Keratinocyte (primary cell): ENCODE results near the gene CGAS. TPM values are rescaled to one million over a fixed set of nuclear protein-coding genes. Genes with fewer than 3 reads are reported as not detected.

ENCODE experiments used
- DNase-seq: peaks from one replicate; pipeline ENCODE4 v3.0.0-alpha.2; 2011; ENCODE audit warnings: low read depth, missing footprints, low spot score
- FAIRE-seq: peaks from 2 replicates; lab custom pipeline; 2011; peaks lifted over from hg19 to GRCh38; lab: Jason Lieb, UNC
- H2AFZ ChIP-seq: 2 replicates; pipeline ENCODE4 v1.6.0; 2012; ENCODE audit warnings: low read length, control low read depth, inconsistent platforms; ENCODE audit not compliant: control insufficient read depth
- H3K27ac ChIP-seq: 2 replicates; pipeline ENCODE4 v1.5.1; 2011; ENCODE audit warnings: low read length; ENCODE audit not compliant: control insufficient read depth, insufficient read depth
- H3K27me3 ChIP-seq: 3 replicates; pipeline ENCODE4 v1.6.0; 2011; ENCODE audit warnings: low read length; ENCODE audit not compliant: control insufficient read depth, insufficient read depth; ENCODE audit errors: extremely low read depth
- H3K36me3 ChIP-seq, 2 experiments: 2 replicates in 1 of 2; 3 replicates in 1 of 2; pipeline ENCODE4 v1.5.1; 2011; ENCODE audit warnings: low read length in 2 of 2, mild to moderate bottlenecking in 1 of 2; ENCODE audit not compliant: control insufficient read depth in 2 of 2, insufficient read depth in 2 of 2; ENCODE audit errors: extremely low read depth in 1 of 2
- H3K4me1 ChIP-seq: 3 replicates; pipeline ENCODE4 v1.5.1; 2011; ENCODE audit warnings: low read length; ENCODE audit not compliant: control insufficient read depth, insufficient read depth; ENCODE audit errors: extremely low read depth
- H3K4me2 ChIP-seq: 3 replicates; pipeline ENCODE4 v1.6.0; 2011; ENCODE audit warnings: low read depth, low read length; ENCODE audit not compliant: control insufficient read depth, insufficient read depth; ENCODE audit errors: extremely low read depth
- H3K4me3 ChIP-seq, 3 experiments: fragments of 200-600 bp in 1 of 3; sonication (generic) in 1 of 3; 2 replicates in 2 of 3; 3 replicates in 1 of 3; pipeline ENCODE4 v1.5.1; 2011 to 2016; ENCODE audit warnings: low read length in 3 of 3, mild to moderate bottlenecking in 3 of 3, control low read depth in 2 of 3, inconsistent platforms in 1 of 3, low read depth in 1 of 3, mixed read lengths in 1 of 3, mixed run types in 1 of 3, moderate library complexity in 1 of 3; ENCODE audit not compliant: control insufficient read depth in 2 of 3, insufficient read depth in 2 of 3; ENCODE audit errors: extremely low read depth in 1 of 3
- H3K79me2 ChIP-seq: 2 replicates; pipeline ENCODE4 v1.6.0; 2012; ENCODE audit warnings: low read length; ENCODE audit not compliant: control insufficient read depth, insufficient read depth
- H3K9ac ChIP-seq: 3 replicates; pipeline ENCODE4 v1.6.0; 2011; ENCODE audit warnings: low read length; ENCODE audit not compliant: control insufficient read depth, insufficient read depth; ENCODE audit errors: extremely low read depth
- H3K9me1 ChIP-seq: 3 replicates; pipeline ENCODE4 v1.6.0; 2011; ENCODE audit warnings: low read length; ENCODE audit not compliant: control insufficient read depth, insufficient read depth; ENCODE audit errors: extremely low read depth
- H3K9me3 ChIP-seq: 2 replicates; pipeline ENCODE4 v1.5.1; 2012; ENCODE audit warnings: low read depth, low read length; ENCODE audit not compliant: control insufficient read depth
- H4K20me1 ChIP-seq: 3 replicates; pipeline ENCODE4 v1.6.0; 2011; ENCODE audit warnings: low read length; ENCODE audit not compliant: control insufficient read depth, insufficient read depth; ENCODE audit errors: extremely low read depth
- EZH2 ChIP-seq: IDR thresholded peaks from one replicate; pipeline ENCODE4 v1.6.1; 2012; ENCODE audit warnings: inconsistent platforms, mild to moderate bottlenecking, low read length, moderate library complexity
- dilution Hi-C: fragments of 300-500 bp; cut with MboI; formaldehyde crosslinking; loops from one replicate; pipeline ENCODE4 v1.7.0; 2020; ENCODE audit warnings: low sequenced_read_pairs; ENCODE audit not compliant: extremely low pct_ligation_motif_present
- polyA plus RNA-seq, 5 experiments: library from polyadenylated mRNA; depleted of rRNA in 3 of 5; stranded (reverse) in 3 of 5; stranded (forward) in 1 of 5; unstranded in 1 of 5; fragments of >200 nt; gene quantifications; 1 replicate in 1 of 5; 2 replicates in 3 of 5; 3 replicates in 1 of 5; pipeline versions ENCODE4 v1.2.1 to v1.2.3, GENCODE V29; 2011 to 2012; ENCODE audit warnings: missing spikeins in 2 of 5, low read depth in 1 of 5, low replicate concordance in 1 of 5
- TF ChIP-seq, protein P1 (sequence below), 3 experiments: IDR thresholded peaks in 1 of 3; conservative IDR thresholded peaks in 1 of 3; optimal IDR thresholded peaks in 1 of 3; 2 replicates in 2 of 3; 3 replicates in 1 of 3; pipeline versions ENCODE3 to v1.5.1; 2011; ENCODE audit warnings: low read length in 3 of 3, mild to moderate bottlenecking in 3 of 3, moderate library complexity in 2 of 3, control low read depth in 1 of 3, inconsistent platforms in 1 of 3; ENCODE audit not compliant: insufficient read depth in 2 of 3; ENCODE audit errors: extremely low read depth in 1 of 3

Gene CGAS
- polyA plus RNA-seq, 1 donor (not counting 4 experiments of a cell fraction or from before 2014, with no cell fraction given), result 1.1 TPM

DNA sequence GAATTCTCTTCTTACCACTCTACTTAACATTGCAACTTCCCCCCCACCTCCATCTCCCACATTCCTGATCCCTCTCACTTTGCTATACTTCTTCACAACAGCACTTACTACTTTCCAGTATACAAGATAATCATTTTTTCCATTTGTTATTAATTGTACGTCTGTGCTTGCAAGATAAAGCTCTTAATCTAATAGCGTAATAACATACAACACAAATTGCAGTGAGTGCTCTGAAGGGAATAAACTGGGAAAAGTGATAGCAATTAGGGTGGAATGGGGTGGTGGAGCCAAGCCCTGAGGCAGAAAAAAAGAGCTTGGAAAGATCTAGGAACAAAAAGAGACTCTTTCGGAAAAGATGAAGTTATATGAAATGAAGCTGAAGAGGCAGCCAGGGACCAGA lies 8.5 kb downstream of the CGAS start:
- Histone ChIP-seq H3K27ac (no peak overlapping the region), H3K9ac (no peak overlapping the region), H3K4me2 (no peak overlapping the region), H3K36me3 (no peaks in the 10 kb centered on the region), H3K9me3 (no peaks in the 10 kb centered on the region), H3K9me1 (no peaks in the 10 kb centered on the region), H3K4me1 (no peaks in the 10 kb centered on the region), H4K20me1 (no peaks in the 10 kb centered on the region), H3K27me3 (no peaks in the 10 kb centered on the region), H3K4me3 (no peak overlapping the region), H3K79me2 (no peaks in the 10 kb centered on the region), H2AFZ (no peak overlapping the region)
- no peak for FAIRE-seq
- no peak for DNase-seq
- TF ChIP-seq EZH2, result no peak
- TF ChIP-seq, protein P1, sequence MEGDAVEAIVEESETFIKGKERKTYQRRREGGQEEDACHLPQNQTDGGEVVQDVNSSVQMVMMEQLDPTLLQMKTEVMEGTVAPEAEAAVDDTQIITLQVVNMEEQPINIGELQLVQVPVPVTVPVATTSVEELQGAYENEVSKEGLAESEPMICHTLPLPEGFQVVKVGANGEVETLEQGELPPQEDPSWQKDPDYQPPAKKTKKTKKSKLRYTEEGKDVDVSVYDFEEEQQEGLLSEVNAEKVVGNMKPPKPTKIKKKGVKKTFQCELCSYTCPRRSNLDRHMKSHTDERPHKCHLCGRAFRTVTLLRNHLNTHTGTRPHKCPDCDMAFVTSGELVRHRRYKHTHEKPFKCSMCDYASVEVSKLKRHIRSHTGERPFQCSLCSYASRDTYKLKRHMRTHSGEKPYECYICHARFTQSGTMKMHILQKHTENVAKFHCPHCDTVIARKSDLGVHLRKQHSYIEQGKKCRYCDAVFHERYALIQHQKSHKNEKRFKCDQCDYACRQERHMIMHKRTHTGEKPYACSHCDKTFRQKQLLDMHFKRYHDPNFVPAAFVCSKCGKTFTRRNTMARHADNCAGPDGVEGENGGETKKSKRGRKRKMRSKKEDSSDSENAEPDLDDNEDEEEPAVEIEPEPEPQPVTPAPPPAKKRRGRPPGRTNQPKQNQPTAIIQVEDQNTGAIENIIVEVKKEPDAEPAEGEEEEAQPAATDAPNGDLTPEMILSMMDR (optimal IDR thresholded peaks at IDR 0.05 in 1 of 3, IDR thresholded peaks at IDR 0.05 in 1 of 3, conservative IDR thresholded peaks at IDR 0.05 in 1 of 3; ENCODE audit: extremely low read depth in 1 of 3, insufficient read depth in 2 of 3, low read length in 3 of 3), result no peak
- dilution Hi-C loops, result no loop called here

DNA sequence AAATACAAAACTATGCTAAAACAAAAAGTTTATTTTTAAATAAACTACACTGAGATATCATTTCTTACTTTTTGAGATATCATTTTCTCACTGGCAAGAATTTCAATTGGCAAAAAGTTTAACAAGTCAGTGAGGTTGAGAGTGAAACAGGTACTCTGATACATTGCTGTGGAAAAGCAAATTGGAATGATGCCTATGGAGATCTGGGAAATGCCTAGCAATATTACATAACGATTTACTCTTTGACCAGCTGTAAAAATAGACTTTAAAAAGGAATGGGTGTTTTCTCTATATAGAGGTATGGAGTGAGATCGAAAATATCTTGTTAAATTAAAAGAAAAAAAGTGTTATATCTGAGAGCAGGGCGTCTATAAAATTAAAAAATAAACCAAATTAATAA lies 16.9 kb downstream of the CGAS start:
- TF ChIP-seq, protein P1 (optimal IDR thresholded peaks at IDR 0.05 in 1 of 3, IDR thresholded peaks at IDR 0.05 in 1 of 3, conservative IDR thresholded peaks at IDR 0.05 in 1 of 3; ENCODE audit: extremely low read depth in 1 of 3, insufficient read depth in 2 of 3, low read length in 3 of 3), result no peak
- TF ChIP-seq EZH2, result no peak
- Histone ChIP-seq H3K9ac (no peak overlapping the region), H3K9me1 (no peaks in the 10 kb centered on the region), H3K27ac (no peak overlapping the region), H3K36me3 (no peaks in the 10 kb centered on the region), H3K4me2 (no peak overlapping the region), H3K9me3 (no peaks in the 10 kb centered on the region), H4K20me1 (no peaks in the 10 kb centered on the region), H3K27me3 (no peaks in the 10 kb centered on the region), H3K79me2 (no peaks in the 10 kb centered on the region), H3K4me1 (no peaks in the 10 kb centered on the region), H3K4me3 (no peak overlapping the region), H2AFZ (no peak overlapping the region)
- FAIRE-seq, result no peak
- no peak for DNase-seq
- dilution Hi-C loops, result no loop called here
